ENCODE data around the gene KANK3.
"Not testable (repeated sequence)": the region's sequence is repeated elsewhere in the genome, so short reads cannot be mapped to it uniquely, and the experiment has no call there.

Gene KANK3

DNA sequence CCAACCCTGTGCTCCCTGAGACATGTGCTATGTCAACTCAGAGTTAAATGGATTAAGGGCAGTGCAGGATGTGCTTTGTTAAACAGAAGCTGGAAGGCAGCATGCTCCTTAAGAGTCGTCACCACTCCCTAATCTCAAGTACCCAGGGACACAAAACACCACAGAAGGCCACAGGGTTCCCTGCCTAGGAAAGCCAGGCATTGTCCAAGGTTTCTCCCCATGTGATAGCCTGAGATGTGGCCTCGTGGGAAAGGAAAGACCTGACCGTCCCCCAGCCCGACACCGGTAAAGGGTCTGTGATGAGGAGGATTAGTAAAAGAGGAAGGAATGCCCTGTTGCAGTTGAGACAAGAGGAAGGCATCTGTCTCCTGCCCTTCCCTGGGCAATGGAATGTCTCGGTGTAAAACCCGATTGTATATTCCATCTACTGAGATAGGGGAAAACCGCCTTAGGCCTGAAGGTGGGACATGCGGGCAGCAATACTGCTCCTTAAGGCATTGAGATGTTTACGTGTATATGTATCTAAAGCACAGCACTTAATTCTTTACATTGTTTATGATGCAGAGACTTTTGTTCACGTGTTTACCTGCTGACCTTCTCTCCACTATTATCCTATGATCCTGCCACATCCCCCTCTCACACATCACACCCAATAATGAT, 28.0 kb downstream of the KANK3 start:
- WGBS, 2 experiments (ENCODE audit: insufficient coverage in 2 of 2), result 90 to 96% methylated on average over 8 of the region's 11 CpGs
- not testable (repeated sequence) for H3K9me3 ChIP-seq (ENCODE audit: control insufficient read depth, low read length); H3K27ac ChIP-seq (ENCODE audit: low read depth, low read length, severe bottlenecking); H3K4me3 ChIP-seq (ENCODE audit: extremely low read depth, insufficient read depth, low read length, poor library complexity, severe bottlenecking)
- Histone ChIP-seq H3K4me1 (ENCODE audit: control insufficient read depth, insufficient read depth, low read length, poor library complexity, severe bottlenecking) (peaks cover 13% of the 10 kb centered on the region), H3K36me3 (ENCODE audit: control insufficient read depth, insufficient read depth, low read length) (peaks cover 65% of the 10 kb centered on the region)

DNA sequence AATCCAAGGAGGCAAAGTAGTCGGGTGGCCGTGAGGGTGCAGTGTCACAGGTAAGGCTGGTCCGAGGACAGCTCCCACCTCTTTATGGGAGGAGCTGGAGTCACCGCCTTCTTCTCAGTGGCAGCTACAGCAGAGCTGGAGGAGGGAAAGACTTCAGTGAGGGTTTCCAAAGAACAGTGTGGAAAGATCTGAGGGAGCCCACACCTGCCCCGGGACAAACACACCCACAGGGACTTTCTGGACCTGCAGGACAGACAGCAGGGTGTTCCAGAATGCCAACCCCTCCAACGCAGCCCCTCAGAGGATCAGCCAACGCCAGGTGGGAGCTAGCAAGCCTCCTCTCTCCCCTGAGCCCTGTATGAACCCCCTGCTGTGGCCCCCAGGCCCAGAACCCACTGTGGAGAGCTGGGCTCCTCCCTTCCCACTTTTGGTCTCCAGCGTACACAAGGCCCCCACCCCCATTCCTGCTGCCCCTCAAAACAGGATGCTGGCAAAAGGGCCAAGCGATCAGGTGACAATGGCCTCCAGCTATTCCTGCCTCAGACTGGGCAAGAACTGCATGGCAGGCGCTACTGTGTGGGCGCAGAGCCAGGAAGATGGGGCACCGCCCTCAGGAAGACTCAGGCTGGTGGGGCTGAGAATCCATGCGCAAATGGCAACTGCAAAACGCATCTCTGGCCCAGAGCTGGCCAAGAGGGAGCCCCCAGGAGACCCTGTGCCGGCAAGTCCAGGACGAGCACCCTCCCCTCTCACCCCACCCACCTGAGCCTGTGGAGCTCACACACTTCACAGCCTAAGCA, 31.4 kb downstream of the KANK3 start:
- peaks cover 3% of the 10 kb centered on the region for H3K4me1 ChIP-seq (ENCODE audit: control insufficient read depth, insufficient read depth, low read length, poor library complexity, severe bottlenecking)
- H3K27ac ChIP-seq (ENCODE audit: low read depth, low read length, severe bottlenecking), result no peak overlapping the region
- no peaks in the 10 kb centered on the region for H3K9me3 ChIP-seq (ENCODE audit: control insufficient read depth, low read length)
- 88 to 89% methylated on average over 9 to 11 of the region's 16 CpGs for WGBS, 2 experiments (ENCODE audit: insufficient coverage in 2 of 2)
- H3K36me3 ChIP-seq (ENCODE audit: control insufficient read depth, insufficient read depth, low read length), result peaks cover 64% of the 10 kb centered on the region
- no peak overlapping the region for H3K4me3 ChIP-seq (ENCODE audit: extremely low read depth, insufficient read depth, low read length, poor library complexity, severe bottlenecking)

DNA sequence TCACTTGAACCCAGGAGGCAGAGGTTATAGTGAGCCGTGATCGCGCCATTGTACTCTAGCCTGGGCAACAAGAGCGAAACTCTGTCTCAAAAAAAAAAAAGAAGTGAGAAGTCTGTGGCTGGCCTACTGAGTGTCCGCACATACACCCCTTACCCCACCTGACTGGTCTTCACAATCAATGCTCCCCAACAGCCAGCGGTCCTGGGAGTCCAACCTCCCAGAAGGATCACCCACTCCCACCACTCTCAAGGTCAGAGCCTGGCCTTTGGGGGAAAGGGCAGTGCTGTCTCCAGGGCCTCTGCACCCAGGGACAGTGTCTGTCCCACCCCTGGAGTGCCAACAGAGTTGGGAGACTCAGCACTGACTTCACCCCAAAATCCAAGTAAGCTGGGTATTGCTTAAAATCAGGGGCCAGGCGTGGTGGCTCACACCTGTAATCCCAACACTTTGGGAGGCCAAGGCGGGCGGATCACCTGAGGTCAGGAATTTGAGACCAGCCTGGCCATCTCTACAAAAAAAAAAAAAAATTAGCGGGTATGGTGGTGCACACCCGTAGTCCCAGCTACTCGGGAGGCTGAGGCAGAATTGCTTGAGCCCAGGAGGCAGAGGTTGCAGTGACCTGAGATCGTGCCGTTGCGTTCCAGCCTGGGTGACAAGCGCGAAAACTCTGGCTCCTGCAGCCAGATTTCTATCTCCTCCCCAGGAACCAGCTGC, 32.6 kb downstream of the KANK3 start:
- H3K4me3 ChIP-seq (ENCODE audit: extremely low read depth, insufficient read depth, low read length, poor library complexity, severe bottlenecking), result no peak overlapping the region
- H3K9me3 ChIP-seq (ENCODE audit: control insufficient read depth, low read length), result no peaks in the 10 kb centered on the region
- WGBS, 2 experiments (ENCODE audit: insufficient coverage in 2 of 2), result 95 to 98% methylated on average over 13 to 16 of the region's 17 CpGs
- no peak overlapping the region for H3K27ac ChIP-seq (ENCODE audit: low read depth, low read length, severe bottlenecking)
- peaks cover 63% of the 10 kb centered on the region for H3K36me3 ChIP-seq (ENCODE audit: control insufficient read depth, insufficient read depth, low read length)
- H3K4me1 ChIP-seq (ENCODE audit: control insufficient read depth, insufficient read depth, low read length, poor library complexity, severe bottlenecking), result peaks cover 4% of the 10 kb centered on the region

DNA sequence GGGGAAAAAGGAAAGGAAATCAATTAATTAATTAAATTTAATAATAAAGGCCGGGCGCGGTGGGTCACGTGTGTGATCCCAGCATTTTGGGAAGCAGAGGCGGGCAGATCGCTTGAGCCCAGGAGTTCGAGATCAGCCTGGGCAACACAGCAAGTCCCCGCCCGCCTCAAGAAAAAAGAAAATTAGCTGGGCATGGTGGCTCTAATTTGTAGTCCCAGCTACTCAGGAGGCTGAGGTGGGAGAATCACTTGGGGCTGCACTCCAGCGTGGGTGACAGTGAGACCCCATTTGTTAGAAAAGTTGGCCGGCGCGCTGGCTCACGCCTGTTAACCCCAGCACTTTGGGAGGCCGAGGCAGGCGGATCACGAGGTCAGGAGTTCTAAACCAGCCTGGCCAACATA, 34.2 kb downstream of the KANK3 start:
- Histone ChIP-seq H3K27ac (ENCODE audit: low read depth, low read length, severe bottlenecking) (no peak overlapping the region), H3K4me1 (ENCODE audit: control insufficient read depth, insufficient read depth, low read length, poor library complexity, severe bottlenecking) (peaks cover 4% of the 10 kb centered on the region), H3K9me3 (ENCODE audit: control insufficient read depth, low read length) (no peaks in the 10 kb centered on the region), H3K36me3 (ENCODE audit: control insufficient read depth, insufficient read depth, low read length) (peaks cover 49% of the 10 kb centered on the region), H3K4me3 (ENCODE audit: extremely low read depth, insufficient read depth, low read length, poor library complexity, severe bottlenecking) (peak overlapping the region; percentile 55)
- 75 to 81% methylated on average over 14 to 15 of the region's 17 CpGs for WGBS, 2 experiments (ENCODE audit: insufficient coverage in 2 of 2)

DNA sequence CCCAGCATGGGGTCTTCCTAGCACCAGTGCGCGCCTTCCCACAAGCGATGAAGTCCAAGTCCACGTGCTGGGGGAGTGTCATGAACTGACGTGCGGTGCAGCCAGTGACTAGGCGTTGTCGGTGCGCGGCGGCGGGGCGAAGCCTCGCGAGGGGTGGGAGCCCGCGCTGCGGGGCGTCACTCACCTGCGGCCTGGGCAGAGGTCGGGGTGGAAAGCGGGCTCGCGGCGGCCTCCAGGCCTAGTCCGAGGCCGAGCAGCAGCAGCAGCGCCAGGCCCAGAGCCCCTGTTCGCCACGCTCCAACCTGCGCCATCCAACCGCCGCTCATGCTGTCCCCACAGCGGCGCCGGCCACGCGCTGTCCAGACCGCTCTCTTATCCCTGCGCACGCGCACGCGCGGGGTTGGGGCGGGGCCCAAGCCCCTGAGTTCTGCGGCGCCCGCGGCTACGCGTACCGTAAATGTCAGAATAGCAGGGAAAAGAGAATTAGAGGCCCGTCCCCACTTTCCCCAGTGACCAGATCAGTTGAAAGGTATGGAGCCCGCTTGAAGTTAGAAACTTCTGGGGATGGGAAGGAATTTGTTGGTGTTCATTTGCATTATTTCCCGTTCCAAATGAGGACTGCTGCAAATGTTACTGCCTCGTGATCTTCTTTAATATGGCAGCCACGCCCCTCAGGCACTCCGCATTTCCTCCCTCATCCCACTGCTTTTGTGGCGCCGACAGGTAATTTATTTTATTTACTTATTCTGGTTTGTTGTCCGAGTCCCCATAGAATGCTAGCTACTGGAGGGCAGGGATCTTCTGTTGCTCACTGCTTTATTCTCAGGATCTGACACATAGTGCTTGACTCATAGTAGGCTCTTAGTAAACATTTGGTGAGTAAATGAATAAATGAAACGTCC, 34.8 kb downstream of the KANK3 start, which contains the start of gene CD320:
Gene CD320, minus strand, starts transcription at position 394 of the 902 bp plus-strand sequence. Its CDS starts 68 bp downstream, at position 326.
- Histone ChIP-seq H3K4me1 (ENCODE audit: control insufficient read depth, insufficient read depth, low read length, poor library complexity, severe bottlenecking) (peaks cover 4% of the 10 kb centered on the region), H3K36me3 (ENCODE audit: control insufficient read depth, insufficient read depth, low read length) (peaks cover 46% of the 10 kb centered on the region), H3K27ac (ENCODE audit: low read depth, low read length, severe bottlenecking) (peak within 1 kb of the TSS; percentile 62), H3K9me3 (ENCODE audit: control insufficient read depth, low read length) (no peaks in the 10 kb centered on the region), H3K4me3 (ENCODE audit: extremely low read depth, insufficient read depth, low read length, poor library complexity, severe bottlenecking) (peak within 1 kb of the TSS; percentile 55)
- WGBS, 2 experiments (ENCODE audit: insufficient coverage in 2 of 2), result 0 to 1% methylated on average over 35 to 47 of the region's 63 CpGs

DNA sequence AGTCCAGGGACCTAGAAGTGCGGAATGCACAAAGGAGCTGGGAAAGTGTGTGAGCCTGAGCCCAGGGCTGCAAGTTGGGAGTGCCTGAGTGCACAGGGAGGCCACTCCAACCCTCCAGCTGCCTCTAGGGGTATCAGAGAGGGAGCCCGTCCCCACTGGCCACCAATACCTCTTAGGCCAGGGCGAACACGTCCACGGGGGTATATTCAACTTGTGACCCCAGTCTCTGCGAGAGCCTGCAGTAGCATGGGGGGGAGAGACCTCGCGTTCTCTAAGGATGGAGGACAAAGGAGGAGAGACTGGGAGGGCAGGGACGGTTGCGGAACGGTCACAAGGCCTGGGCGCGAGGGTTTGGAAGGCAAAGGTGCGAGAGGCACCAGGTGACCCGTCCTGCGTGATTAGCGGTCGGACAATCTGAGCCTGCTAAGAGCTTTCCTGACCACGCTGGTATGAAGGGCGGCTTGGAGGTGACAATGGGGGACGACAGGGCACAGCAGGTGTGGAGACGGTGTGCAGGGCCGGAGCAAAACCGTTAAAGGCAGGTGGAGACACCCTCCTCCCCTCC, 35.6 kb downstream of the KANK3 start:
- peaks cover 4% of the 10 kb centered on the region for H3K4me1 ChIP-seq (ENCODE audit: control insufficient read depth, insufficient read depth, low read length, poor library complexity, severe bottlenecking)
- H3K9me3 ChIP-seq (ENCODE audit: control insufficient read depth, low read length), result no peaks in the 10 kb centered on the region
- 8 to 13% methylated on average over 17 to 19 of the region's 24 CpGs for WGBS, 2 experiments (ENCODE audit: insufficient coverage in 2 of 2)
- peak overlapping the region; percentile 55 for H3K4me3 ChIP-seq (ENCODE audit: extremely low read depth, insufficient read depth, low read length, poor library complexity, severe bottlenecking)
- no peak overlapping the region for H3K27ac ChIP-seq (ENCODE audit: low read depth, low read length, severe bottlenecking)
- peaks cover 43% of the 10 kb centered on the region for H3K36me3 ChIP-seq (ENCODE audit: control insufficient read depth, insufficient read depth, low read length)

DNA sequence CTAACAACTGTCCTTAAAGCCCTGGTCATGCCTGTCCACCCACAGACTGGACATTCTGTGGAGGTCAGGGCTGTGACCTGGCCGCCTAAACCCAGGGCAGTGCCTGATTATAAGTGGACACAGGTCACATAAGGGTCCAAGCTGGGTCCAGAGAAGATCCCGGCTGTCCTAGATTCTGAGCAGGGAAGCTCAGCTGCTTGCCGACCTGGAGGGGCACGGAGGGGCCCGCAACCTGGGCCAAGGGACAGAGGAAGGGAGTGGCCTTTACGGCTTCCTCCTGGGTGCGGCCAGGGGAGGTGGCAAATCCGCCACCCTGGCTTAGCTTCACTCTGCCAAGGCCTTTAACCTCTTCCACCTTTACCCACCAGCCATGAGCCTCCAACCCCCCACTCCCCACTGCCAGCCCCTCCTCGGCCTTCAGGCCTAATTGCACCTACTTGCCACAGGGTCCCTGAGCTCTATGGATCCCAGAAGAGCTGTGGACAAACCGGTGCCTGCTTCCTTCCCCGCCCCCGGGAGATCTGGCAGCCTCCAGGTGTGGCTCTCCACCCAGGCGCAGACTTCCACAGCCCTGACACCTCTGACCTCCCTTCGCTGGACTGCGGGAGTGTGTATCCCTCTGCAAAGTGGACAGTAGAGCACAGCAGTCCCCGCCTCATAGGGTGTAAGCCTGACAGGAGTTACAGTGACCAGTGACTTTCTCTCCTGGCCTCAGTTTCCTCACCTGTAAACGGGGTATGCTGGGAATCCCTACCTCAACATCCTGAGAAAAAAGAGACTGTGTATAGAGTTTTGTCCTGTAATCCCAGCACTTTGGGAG, 36.6 kb downstream of the KANK3 start:
- 93 to 94% methylated on average over 13 to 15 of the region's 17 CpGs for WGBS, 2 experiments (ENCODE audit: insufficient coverage in 2 of 2)
- Histone ChIP-seq H3K9me3 (ENCODE audit: control insufficient read depth, low read length) (no peaks in the 10 kb centered on the region), H3K4me1 (ENCODE audit: control insufficient read depth, insufficient read depth, low read length, poor library complexity, severe bottlenecking) (peaks cover 4% of the 10 kb centered on the region), H3K36me3 (ENCODE audit: control insufficient read depth, insufficient read depth, low read length) (peaks cover 39% of the 10 kb centered on the region), H3K4me3 (ENCODE audit: extremely low read depth, insufficient read depth, low read length, poor library complexity, severe bottlenecking) (no peak overlapping the region), H3K27ac (ENCODE audit: low read depth, low read length, severe bottlenecking) (no peak overlapping the region)

DNA sequence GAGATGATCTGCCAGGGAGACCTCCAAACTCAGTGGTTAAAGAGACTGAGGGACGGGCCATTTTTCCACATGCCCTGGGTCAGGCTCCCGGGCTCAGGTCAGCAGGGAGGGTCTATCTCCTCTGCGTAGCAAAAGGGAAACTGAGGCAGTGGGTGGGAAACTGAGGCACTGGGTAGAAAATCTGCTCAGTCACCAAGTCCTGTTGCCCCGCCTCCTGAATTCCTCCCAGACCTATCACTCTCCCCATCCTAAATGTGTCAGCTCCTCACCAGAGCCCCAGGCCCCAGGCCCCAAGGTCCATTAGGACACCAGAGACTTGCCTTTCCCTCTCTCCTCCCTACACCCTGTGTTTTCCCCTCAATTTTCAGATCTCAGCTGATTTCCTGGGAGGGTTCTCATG, 37.3 kb downstream of the KANK3 start:
- Histone ChIP-seq H3K27ac (ENCODE audit: low read depth, low read length, severe bottlenecking) (no peak overlapping the region), H3K9me3 (ENCODE audit: control insufficient read depth, low read length) (no peaks in the 10 kb centered on the region), H3K36me3 (ENCODE audit: control insufficient read depth, insufficient read depth, low read length) (peaks cover 33% of the 10 kb centered on the region), H3K4me3 (ENCODE audit: extremely low read depth, insufficient read depth, low read length, poor library complexity, severe bottlenecking) (no peak overlapping the region), H3K4me1 (ENCODE audit: control insufficient read depth, insufficient read depth, low read length, poor library complexity, severe bottlenecking) (peaks cover 4% of the 10 kb centered on the region)
- 67% methylated on average over 3 of the region's 4 CpGs for WGBS, 2 experiments (ENCODE audit: insufficient coverage in 2 of 2)

DNA sequence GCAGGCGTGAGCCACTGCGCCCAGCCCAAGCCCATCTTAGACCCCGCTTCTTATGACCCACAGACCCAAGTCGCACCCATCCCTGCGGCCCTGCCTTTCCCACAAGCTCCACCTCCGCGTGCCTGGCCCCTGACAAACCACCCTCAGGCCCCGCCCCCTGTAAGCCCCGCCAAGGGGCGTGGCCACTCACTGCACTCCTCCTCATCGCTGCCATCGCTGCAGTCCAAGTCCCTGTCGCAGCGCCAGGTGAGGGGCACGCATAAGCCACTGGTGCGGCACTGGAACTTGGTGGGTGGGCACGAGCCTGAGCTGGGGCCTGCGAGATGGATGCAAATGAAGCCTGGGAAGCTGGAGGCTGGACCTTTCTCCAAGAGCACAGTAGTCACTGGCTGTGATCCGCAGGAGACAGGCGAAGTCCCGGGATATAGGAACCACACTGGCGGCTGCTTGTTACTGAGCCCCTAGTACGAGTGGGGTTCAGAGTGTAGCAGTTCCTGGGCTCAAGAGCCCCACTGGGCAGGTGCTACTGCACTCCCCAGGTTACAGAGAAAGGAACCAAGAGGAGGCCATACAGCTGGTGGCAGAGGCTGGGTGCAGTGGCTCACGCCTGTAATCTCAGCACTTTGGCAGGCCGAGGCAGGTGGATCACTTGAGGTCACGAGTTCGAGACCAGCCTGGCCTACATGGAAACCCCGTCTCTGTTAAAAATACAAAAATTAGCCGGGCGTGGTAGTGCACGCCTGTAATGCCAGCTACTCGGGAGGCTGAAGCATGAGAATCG, 38.0 kb downstream of the KANK3 start:
- WGBS, 2 experiments (ENCODE audit: insufficient coverage in 2 of 2), result 70 to 73% methylated on average over 28 to 33 of the region's 33 CpGs
- H3K9me3 ChIP-seq (ENCODE audit: control insufficient read depth, low read length), result no peaks in the 10 kb centered on the region
- H3K4me1 ChIP-seq (ENCODE audit: control insufficient read depth, insufficient read depth, low read length, poor library complexity, severe bottlenecking), result peaks cover 4% of the 10 kb centered on the region

More for the DNA sequence above, 38.0 kb downstream of the KANK3 start:
- no peak overlapping the region for H3K4me3 ChIP-seq (ENCODE audit: extremely low read depth, insufficient read depth, low read length, poor library complexity, severe bottlenecking)
- H3K36me3 ChIP-seq (ENCODE audit: control insufficient read depth, insufficient read depth, low read length), result peaks cover 26% of the 10 kb centered on the region
- no peak overlapping the region for H3K27ac ChIP-seq (ENCODE audit: low read depth, low read length, severe bottlenecking)

Data from mesodermal cell (in vitro differentiated cells).